Fibroblast of skin of right biceps (primary cell): ENCODE data around the gene MYO7A.
A peak's percentile ranks its signal among the peaks of the same experiment; 100 is the strongest.

Experiments used
- DNase-seq: peaks from one replicate; pipeline ENCODE4 v3.0.0-alpha.2; 2013

The MYO7A gene

GRCh38 chr11:77167791-77168190 lies 39.7 kb downstream of the MYO7A start:
- no peak for DNase-seq

- DNase-seq, result no peak
Measured at GRCh38 chr11:77170107-77170506, 42.1 kb downstream of the MYO7A start.

- no peak for DNase-seq
Measured at GRCh38 chr11:77171254-77171653, 43.2 kb downstream of the MYO7A start.

- no peak for DNase-seq
Measured at GRCh38 chr11:77171885-77172665, 44.0 kb downstream of the MYO7A start.

GRCh38 chr11:77172666-77172982 lies 44.6 kb downstream of the MYO7A start:
- peak; percentile 2 for DNase-seq

GRCh38 chr11:77173494-77173893 lies 45.4 kb downstream of the MYO7A start:
- DNase-seq, result no peak

- DNase-seq, result no peak
Measured at GRCh38 chr11:77174559-77174958, 46.5 kb downstream of the MYO7A start.

GRCh38 chr11:77175021-77175842 lies 47.2 kb downstream of the MYO7A start:
- DNase-seq, result no peak

- DNase-seq, result no peak
Measured at GRCh38 chr11:77175869-77176539, 48.0 kb downstream of the MYO7A start.

- no peak for DNase-seq
Measured at GRCh38 chr11:77176996-77177395, 49.0 kb downstream of the MYO7A start.

GRCh38 chr11:77178150-77178549 lies 50.1 kb downstream of the MYO7A start:
- no peak for DNase-seq

- DNase-seq, result no peak
Measured at GRCh38 chr11:77179048-77179447, 51.0 kb downstream of the MYO7A start.

GRCh38 chr11:77179681-77180080 lies 51.6 kb downstream of the MYO7A start:
- no peak for DNase-seq

- no peak for DNase-seq
Measured at GRCh38 chr11:77180346-77180745, 52.3 kb downstream of the MYO7A start.

GRCh38 chr11:77181226-77181625 lies 53.2 kb downstream of the MYO7A start:
- no peak for DNase-seq

GRCh38 chr11:77181799-77182541 lies 53.9 kb downstream of the MYO7A start:
- DNase-seq, result no peak

- DNase-seq, result no peak
Measured at GRCh38 chr11:77182542-77183430, 54.7 kb downstream of the MYO7A start.

GRCh38 chr11:77183431-77183984 lies 55.5 kb downstream of the MYO7A start:
- no peak for DNase-seq

GRCh38 chr11:77184136-77184860 lies 56.3 kb downstream of the MYO7A start:
- DNase-seq, result no peak

GRCh38 chr11:77186302-77186701 lies 58.3 kb downstream of the MYO7A start:
- DNase-seq, result no peak
